Gastrocnemius medialis (tissue), 4 donors: Measurements from ENCODE around the gene SLC16A10. TPM values are rescaled to one million over a fixed set of nuclear protein-coding genes. Genes with fewer than 3 reads are reported as not detected.
A peak's percentile ranks its signal among the peaks of the same experiment; 100 is the strongest.

Experiments used
- ATAC-seq, 2 donors: fragments of 150-250 bp; one replicate each; pipeline ENCODE4 v1.9.1; 2016
- DNase-seq, 2 donors: peaks; one replicate each; pipeline ENCODE4 v3.0.0-alpha.2; 2019
- H3K27ac ChIP-seq, 4 donors: fragments of 200-600 bp; sonication (generic); 1 replicate in 1 of 4; 2 replicates in 3 of 4; pipeline ENCODE4 v1.5.1; 2016 to 2018; ENCODE audit warnings: mild to moderate bottlenecking in 2 of 4, moderate library complexity in 1 of 4
- H3K27me3 ChIP-seq, 3 donors: fragments of 200-600 bp; sonication (generic) in 2 of 3; 1 replicate in 1 of 3; 2 replicates in 2 of 3; pipeline versions ENCODE4 v1.5.1 to v1.6.0; 2016 to 2019; ENCODE audit warnings: mild to moderate bottlenecking in 1 of 3, moderate library complexity in 1 of 3
- H3K36me3 ChIP-seq, 2 donors: fragments of 200-600 bp; sonication (generic) in 1 of 2; one replicate each; pipeline ENCODE4 v1.5.1; 2017 to 2018
- H3K4me1 ChIP-seq, 2 donors: fragments of 200-600 bp; sonication (generic) in 1 of 2; one replicate each; pipeline ENCODE4 v1.5.1; 2016 to 2017; ENCODE audit warnings: mild to moderate bottlenecking in 2 of 2
- H3K4me3 ChIP-seq, 4 donors: fragments of 200-600 bp; sonication (generic) in 3 of 4; 1 replicate in 1 of 4; 2 replicates in 3 of 4; pipeline ENCODE4 v1.5.1; 2016 to 2019; ENCODE audit warnings: mild to moderate bottlenecking in 2 of 4
- H3K9me3 ChIP-seq, 3 donors: fragments of 200-600 bp; sonication (generic) in 2 of 3; 1 replicate in 1 of 3; 2 replicates in 2 of 3; pipeline ENCODE4 v1.5.1; 2016 to 2019
- CTCF ChIP-seq, 5 experiments: fragments of 450-650 bp in 3 of 5; fragments of 200-600 bp in 2 of 5; sonication (generic) in 2 of 5; IDR thresholded peaks in 4 of 5; conservative IDR thresholded peaks in 1 of 5; 1 replicate in 4 of 5; 2 replicates in 1 of 5; pipeline ENCODE4 v1.5.1; 2016 to 2019; ENCODE audit warnings: antibody characterized with exemption in 5 of 5, mild to moderate bottlenecking in 3 of 5, moderate library complexity in 3 of 5
- POLR2A ChIP-seq, 2 donors: fragments of 450-650 bp; IDR thresholded peaks; one replicate each; pipeline ENCODE4 v1.6.1; 2017; ENCODE audit warnings: antibody characterized with exemption in 2 of 2, mild to moderate bottlenecking in 2 of 2, moderate library complexity in 2 of 2
- in situ Hi-C, 4 donors: fragments of 200-750 bp; cut with MboI; loops; one replicate each; pipeline versions ENCODE4 v1.15.0 to v1.8.0; 2017; ENCODE audit warnings: low sequenced_read_pairs in 4 of 4
- intact Hi-C: fragments of 100-400 bp; cut with DNase I; formaldehyde crosslinking; loops from one replicate; pipeline ENCODE4 v1.15.1; 2023; ENCODE audit warnings: low total_unique reads
- total RNA-seq, 4 donors: library from RNA; depleted of rRNA; stranded (reverse); fragments of >200 nt; gene quantifications; one replicate each; pipeline versions ENCODE4 v1.1.0 to v1.2.3, GENCODE V29; 2016

SLC16A10 gene
- total RNA-seq, 4 donors from 2014 or later: 81.5 to 167 (median 144) TPM

- H3K4me1 ChIP-seq: peaks cover 21 to 35% of the 10 kb centered on the region in 2 donors
- no peaks in the 10 kb centered on the region for H3K36me3 ChIP-seq
- H3K27ac ChIP-seq: peak overlapping the region in 3 of 4 donors; percentile 7 to 73 (median 67)
- no peak for ATAC-seq
- no peaks in the 10 kb centered on the region for H3K27me3 ChIP-seq
- no peak overlapping the region for H3K4me3 ChIP-seq
- no peak for TF ChIP-seq POLR2A (IDR thresholded peaks at IDR 0.05)
- no peak for TF ChIP-seq CTCF (IDR thresholded peaks at IDR 0.05 in 4 of 5, conservative IDR thresholded peaks at IDR 0.05 in 1 of 5)
- intact Hi-C loops (no loop called here), in situ Hi-C loops (loop anchor here in 2 of 4 donors (25.0 kb wide), 2 partner anchors 160 to 685 kb away; no protein-coding TSS in a partner anchor)
- no peaks in the 10 kb centered on the region for H3K9me3 ChIP-seq
- no peak for DNase-seq
Measured at GRCh38 chr6:111221804-111222203, 134.5 kb downstream of the SLC16A10 start.

- Histone ChIP-seq H3K9me3 (no peaks in the 10 kb centered on the region), H3K36me3 (no peaks in the 10 kb centered on the region), H3K4me1 (peaks cover 21 to 39% of the 10 kb centered on the region in 2 donors), H3K4me3 (no peak overlapping the region), H3K27me3 (no peaks in the 10 kb centered on the region), H3K27ac (peak overlapping the region in 3 of 4 donors; percentile 23 to 73 (median 67))
- DNase-seq (no peak), ATAC-seq (no peak)
- TF ChIP-seq CTCF (IDR thresholded peaks at IDR 0.05 in 4 of 5, conservative IDR thresholded peaks at IDR 0.05 in 1 of 5) (no peak), POLR2A (IDR thresholded peaks at IDR 0.05) (no peak)
- intact Hi-C loops (no loop called here), in situ Hi-C loops (loop anchor here in 2 of 4 donors (25.0 kb wide), 2 partner anchors 160 to 685 kb away; no protein-coding TSS in a partner anchor)
Measured at GRCh38 chr6:111222341-111222740, 135.0 kb downstream of the SLC16A10 start.

- Histone ChIP-seq H3K4me3 (no peak overlapping the region), H3K27ac (peak overlapping the region; percentile 84 to 91 (median 88)), H3K36me3 (no peaks in the 10 kb centered on the region), H3K4me1 (peaks cover 28 to 36% of the 10 kb centered on the region in 2 donors), H3K27me3 (no peaks in the 10 kb centered on the region), H3K9me3 (no peaks in the 10 kb centered on the region)
- intact Hi-C loops: loop anchor here (2.0 to 5.0 kb wide), 2 partner anchors 31 to 106 kb away; a partner anchor contains a TSS
- ATAC-seq (peak; percentile 35 to 58), DNase-seq (no peak)
- in situ Hi-C loops: no loop called here
- TF ChIP-seq POLR2A (IDR thresholded peaks at IDR 0.05) (no peak), CTCF (IDR thresholded peaks at IDR 0.05 in 4 of 5, conservative IDR thresholded peaks at IDR 0.05 in 1 of 5) (no peak)
Measured at GRCh38 chr6:111228094-111228493, 140.8 kb downstream of the SLC16A10 start.

- peak; percentile 74 to 87 for ATAC-seq
- H3K27me3 ChIP-seq: no peaks in the 10 kb centered on the region
Measured at GRCh38 chr6:111230351-111231089, 143.2 kb downstream of the SLC16A10 start.

More at GRCh38 chr6:111230351-111231089, 143.2 kb downstream of the SLC16A10 start:
- Histone ChIP-seq H3K9me3 (no peaks in the 10 kb centered on the region), H3K4me3 (peak overlapping the region in 1 of 4 donors; percentile 27), H3K36me3 (no peaks in the 10 kb centered on the region), H3K27ac (peak overlapping the region; percentile 84 to 91 (median 88)), H3K4me1 (peaks cover 28 to 36% of the 10 kb centered on the region in 2 donors)
- no peak for DNase-seq
- intact Hi-C loops (no loop called here), in situ Hi-C loops (no loop called here)
- TF ChIP-seq CTCF (IDR thresholded peaks at IDR 0.05 in 4 of 5, conservative IDR thresholded peaks at IDR 0.05 in 1 of 5) (no peak), POLR2A (IDR thresholded peaks at IDR 0.05) (no peak)
